Effector CD8-positive, alpha-beta T cell (primary cell): Measurements from ENCODE around the gene LGALS4.
A peak's percentile ranks its signal among the peaks of the same experiment; 100 is the strongest.
"Not testable (repeated sequence)": the region's sequence is repeated elsewhere in the genome, so short reads cannot be mapped to it uniquely, and the experiment has no call there.

Experiments used
- DNase-seq: peaks from one replicate; lab custom pipeline; 2025; lab: John Stamatoyannopoulos, UW

The LGALS4 gene

DNA sequence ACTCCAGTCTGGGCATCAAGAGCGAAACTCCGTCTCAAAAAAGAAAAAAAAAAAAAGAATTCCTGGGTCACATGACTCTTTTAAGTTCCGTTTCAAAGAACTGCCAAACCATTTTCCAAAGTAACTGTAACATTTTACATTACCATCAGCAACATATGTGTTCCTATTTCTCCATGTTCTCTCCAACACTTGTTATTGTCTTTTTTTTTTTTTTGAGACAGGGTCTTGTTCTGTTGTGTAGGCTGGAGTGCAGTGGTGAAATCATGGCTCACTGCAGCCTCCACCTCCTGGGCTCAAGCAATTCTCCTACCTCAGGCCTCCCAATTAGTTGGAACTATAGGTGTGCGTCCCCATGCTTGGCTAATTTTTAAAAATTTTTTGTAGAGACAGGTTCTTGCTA lies 17.2 kb downstream of the LGALS4 start:
- no peak for DNase-seq

DNA sequence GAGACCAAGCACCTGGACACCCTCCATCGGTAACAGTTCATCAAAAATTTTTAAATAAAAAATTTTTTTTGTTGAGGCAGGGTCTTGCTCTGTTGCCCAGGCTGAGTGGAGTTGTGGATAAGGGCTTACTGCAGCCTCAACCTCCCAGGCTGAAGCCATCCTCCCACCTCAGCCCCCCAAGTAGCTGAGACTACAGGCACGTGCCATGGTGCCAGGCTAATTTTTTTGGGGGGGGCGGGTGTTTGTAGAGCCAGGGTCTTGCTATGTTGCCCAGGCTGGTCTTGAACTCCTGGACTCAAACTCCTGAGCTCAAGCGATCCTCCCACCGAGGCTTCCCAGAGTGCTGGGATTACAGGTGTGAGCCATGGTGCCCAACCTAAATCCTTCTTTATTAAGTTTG lies 19.1 kb downstream of the LGALS4 start:
- no peak for DNase-seq

DNA sequence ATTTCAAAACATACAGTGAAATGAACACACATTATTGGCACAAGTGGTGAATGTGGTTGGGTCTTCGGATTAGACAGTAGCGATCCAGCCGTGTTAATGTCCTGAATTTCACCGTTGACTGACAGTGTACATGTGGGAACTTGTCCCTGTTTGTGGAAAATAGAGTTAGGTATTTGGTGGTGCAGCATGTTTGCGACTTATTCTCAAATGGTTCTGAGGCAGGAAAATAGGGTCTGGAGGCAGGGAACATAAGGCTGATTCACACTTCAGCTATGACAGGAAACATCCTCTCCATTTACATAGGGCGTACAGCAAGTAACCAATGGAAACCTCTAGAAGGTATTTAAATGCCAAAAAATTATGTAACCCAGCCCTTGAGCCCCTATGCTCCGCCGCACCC lies 19.6 kb downstream of the LGALS4 start:
- DNase-seq, result no peak

DNA sequence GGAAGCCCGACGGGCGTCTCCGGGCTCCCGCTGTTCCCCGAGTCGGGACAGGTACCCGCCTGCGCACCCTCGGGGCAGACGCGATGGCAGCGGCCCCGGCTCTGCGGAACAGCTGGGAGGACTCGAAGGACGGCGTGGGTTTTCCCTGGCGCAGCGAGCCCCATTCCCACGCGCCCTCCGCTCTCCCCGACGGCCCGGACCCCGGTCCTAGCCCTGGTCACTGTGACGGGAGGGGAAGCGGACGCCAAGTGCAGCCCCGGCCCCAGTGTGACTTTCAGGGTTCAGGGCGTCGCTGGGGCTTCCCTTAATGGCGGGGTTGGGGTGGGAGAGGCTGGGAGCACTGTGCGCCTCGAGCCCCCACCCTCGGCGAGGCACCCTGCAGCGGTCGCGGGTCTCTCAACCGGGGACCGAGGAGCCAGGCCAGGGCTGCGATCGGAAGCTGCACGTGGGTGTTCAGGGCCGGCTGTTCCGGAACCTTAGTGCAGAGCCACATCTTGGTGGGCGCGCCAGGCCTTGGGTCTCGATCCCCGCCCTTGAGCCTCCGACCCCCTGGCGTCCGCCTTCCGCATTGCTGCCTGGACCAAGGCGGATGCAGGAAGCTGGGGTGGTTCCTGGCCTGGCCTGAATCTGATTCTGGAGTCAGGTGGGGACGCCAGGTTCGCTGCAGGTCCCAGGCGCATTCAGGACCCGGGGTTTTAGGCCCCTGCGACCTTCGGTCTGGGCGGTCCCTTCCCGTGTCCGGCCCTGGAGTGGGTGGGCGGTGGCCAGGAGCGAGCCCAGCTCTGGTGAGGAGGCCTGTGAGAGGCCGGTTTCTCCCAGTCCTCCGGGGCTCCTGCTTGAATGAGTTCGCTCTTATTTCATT lies 20.3 kb downstream of the LGALS4 start:
- DNase-seq, result peak; percentile 17

DNA sequence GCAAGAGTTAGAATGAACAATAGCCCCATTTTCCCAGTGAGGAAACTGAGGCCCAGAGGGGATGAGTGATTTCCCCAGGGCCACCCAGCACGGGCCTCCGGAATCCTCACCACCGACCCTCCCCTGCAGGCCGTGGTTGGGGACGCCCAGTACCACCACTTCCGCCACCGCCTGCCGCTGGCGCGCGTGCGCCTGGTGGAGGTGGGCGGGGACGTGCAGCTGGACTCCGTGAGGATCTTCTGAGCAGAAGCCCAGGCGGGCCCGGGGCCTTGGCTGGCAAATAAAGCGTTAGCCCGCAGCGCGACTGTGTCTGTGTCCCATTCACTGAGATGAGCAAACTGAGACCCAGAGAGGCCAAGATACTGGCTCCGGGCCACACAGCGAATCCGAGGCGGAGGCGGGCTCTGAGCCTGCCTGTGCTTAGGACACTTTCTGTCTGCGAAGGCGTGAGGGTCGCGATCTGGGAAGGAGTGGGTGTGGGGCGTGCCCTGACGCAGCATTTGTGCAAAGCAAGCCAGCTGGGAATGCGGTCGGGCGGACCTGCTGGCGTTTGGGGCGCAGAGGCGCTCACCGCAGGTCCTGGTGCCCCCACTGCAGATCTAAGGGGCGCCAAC lies 21.2 kb downstream of the LGALS4 start:
- DNase-seq, result not testable (repeated sequence)

DNA sequence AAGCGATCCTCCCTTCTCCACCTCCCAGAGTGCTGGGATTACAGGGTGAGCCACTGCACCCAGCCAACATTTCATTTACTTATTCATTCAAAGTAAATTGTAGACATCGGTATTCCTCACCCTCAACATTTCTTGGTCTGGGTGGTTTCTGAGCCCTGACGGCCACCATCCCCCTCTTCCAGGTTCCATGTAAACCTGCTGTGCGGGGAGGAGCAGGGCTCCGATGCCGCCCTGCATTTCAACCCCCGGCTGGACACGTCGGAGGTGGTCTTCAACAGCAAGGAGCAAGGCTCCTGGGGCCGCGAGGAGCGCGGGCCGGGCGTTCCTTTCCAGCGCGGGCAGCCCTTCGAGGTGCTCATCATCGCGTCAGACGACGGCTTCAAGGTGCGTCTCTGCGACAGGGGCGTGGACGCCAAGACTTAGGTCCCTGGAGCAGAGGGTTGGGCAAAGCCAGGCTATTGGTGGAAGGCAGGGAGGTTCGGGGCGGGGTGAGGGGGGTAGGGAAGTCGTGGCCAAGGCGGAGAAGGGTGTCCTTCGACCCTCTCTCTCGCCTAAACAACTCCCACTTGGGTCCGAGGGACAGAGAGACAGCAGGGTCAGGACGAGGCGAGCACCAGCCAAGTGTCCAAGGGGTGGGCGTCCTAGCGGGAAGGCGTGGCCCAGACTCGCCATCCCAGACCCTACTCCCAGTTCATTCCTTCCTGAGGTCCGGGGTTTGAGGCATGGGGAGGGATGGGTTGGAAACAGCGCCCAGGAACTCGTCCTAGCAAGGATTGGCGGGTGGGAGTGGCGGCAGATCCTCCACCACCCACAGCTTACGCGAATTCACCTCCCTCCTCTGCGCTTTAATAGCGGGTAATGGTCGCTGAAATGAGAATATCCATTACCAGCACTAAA lies 22.0 kb downstream of the LGALS4 start:
- DNase-seq, result not testable (repeated sequence)

DNA sequence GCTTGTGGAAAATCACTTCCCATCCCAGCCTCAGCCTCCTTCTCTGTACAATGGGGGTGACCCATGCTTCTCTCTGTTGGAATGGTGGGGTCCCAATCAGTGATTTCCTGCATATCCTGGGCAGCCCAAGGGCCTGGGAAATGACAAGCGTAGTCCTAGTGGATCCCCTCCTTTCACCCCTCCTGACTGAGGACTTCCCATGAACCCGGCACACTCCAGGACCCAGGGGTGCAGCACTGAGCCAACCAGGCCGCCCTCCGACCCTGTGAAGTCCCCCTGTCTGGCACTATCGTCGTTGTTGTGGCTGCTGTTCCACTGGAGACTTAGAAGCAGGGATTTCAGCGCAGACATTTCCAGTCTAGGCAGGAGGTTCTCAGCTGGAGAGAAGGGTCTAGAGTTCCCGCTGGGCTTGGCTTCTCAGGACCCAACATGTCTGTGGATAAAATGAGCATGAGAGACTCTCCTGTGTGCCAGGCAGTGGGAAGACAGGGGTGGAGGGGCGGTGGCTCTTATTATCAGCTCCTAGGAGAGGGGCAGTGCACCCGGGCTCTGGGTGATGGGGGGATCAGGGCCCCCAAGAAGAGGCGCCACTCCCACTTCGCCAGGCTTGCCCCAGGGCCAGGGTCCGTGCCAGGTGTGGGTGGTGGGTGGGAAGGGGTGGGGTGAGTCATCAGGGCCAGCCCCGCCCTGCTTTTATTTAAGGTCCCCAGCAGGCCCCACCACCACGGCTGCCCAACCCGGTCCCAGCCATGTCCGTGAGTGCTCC lies 24.1 kb downstream of the LGALS4 start, which contains the start of gene LGALS7B:
LGALS7B (plus strand) TSS at position 723 of the 766 bp plus-strand sequence; CDS start at position 750, 27 bp downstream.
- DNase-seq, result no peak

DNA sequence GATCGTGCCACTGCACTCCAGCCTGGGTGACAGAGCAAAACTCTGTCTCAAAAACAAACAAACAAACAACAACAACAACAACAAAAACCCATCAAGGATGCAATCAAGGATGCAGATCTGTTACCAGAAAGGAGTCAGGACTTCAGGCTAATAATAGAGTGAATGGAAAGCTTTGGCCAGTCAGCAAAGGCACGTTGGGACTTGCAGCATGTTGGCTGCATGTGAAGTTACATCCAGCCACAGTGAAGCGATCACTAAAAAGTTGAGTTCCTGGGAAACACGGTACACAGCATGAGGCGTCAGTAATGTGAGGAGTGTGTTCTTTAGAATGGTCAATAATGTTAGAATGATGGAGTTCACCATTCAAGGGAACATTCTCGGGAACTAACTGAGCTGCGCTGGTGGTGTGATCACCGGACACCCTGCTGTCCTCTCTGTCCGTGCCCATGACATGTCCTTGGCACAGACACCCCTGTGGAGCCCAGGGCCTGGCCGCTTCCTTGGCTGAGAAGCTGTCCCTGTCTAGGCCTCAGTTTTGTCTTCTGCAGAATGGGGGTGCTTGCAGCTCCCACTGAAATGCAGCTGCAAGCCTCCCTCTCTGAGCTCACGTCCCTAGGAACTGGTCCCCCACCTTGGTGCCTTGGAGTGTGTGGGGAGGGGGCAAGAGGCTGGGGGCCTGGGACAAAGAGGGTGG lies 26.0 kb downstream of the LGALS4 start:
- no peak for DNase-seq

DNA sequence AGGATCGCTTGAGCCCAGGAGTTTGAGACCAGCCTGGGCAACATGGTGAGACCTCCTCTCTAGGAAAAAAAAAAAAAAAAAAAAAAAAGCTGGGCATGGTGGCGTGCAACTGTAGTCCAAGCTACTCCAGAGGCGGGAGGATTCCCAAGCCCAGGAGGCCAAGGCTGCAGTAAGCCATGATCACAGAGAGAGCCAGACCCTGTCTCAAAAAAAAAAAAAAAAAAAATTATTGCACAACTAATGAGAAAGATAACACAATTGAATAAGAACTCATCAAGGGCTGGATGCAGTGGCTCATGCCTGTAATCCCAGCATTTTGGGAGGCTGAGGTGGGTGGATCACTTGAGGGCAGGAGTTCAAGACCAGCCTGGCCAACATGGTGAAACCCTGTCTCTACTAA lies 26.7 kb downstream of the LGALS4 start:
- not testable (repeated sequence) for DNase-seq

DNA sequence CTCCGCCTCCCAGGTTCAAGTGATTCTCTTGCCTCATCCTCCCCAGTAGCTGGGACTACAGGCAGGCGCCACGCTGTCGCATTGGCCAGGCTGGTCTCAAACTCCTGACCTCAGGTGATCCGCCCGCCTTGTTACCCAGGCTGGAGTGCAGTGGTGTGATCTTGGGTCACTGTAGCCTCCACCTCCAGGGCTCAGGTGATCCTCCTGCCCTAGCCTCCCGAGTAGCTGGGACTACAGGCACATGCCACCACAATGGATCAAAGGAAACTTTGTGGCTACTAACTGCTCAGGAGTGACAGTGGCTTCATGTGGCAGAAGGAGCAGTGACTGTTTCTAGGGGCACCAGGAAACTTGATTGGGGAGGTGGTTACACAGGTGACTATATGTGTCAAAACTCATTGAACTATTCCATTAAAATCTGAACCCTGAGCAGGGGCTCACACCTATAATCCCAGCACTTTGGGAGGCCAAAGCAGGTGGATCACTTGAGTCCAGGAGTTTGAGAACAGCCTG lies 27.5 kb downstream of the LGALS4 start:
- DNase-seq, result no peak

DNA sequence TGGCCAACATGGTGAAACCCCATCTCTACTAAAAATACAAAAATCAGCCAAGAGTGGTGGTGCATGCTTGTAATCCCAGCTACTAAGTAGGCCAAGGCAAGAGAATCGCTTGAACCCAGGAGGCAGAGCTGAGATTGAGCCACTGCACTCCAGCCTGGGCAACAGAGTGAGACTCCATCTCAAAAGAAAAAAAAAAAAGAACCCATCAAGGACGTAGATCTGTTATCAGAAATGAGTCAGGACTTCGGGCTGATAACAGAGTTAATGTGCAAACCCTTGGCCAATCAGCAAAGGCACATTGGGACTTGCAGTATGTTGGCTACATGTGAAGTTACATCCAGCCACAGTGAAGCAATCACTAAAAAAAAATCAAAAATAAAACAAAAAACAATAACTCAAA lies 28.5 kb downstream of the LGALS4 start:
- no peak for DNase-seq

DNA sequence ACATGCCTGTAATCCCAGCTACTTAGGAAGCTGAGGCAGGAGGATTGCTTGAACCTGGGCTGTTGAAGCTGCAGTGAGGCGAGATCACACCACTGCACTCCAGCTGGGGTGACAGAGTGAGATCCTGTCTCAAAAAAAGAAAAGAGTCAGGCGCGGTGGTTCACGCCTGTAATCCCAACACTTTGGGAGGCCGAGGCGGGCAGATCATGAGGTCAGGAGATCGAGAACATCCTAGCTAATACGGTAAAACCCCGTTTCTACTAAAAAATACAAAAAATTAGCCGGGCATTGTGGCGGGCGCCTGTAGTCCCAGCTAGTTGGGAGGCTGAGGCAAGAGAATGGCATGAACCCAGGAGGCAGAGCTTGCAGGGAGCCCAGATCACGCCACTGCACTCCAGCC lies 30.5 kb downstream of the LGALS4 start:
- DNase-seq, result not testable (repeated sequence)

DNA sequence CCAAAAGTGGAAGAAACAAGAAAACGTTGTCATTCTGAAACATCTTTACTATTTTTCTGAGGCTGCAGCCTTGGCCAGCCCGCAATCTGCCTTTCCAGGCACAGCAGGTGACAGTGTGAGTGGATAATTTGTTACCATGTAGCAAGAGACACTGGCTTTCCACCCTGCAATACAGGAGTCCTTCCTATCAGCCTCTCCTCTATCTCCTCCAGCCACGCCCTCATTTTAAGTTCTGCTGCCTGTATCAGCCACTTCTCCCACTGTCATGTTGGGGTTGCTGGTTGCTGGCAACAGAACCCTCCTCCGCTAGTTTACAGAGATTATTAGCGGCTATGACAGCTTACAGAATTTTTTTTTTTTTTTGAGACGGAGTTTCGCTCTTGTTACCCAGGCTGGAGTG lies 31.7 kb downstream of the LGALS4 start:
- no peak for DNase-seq

DNA sequence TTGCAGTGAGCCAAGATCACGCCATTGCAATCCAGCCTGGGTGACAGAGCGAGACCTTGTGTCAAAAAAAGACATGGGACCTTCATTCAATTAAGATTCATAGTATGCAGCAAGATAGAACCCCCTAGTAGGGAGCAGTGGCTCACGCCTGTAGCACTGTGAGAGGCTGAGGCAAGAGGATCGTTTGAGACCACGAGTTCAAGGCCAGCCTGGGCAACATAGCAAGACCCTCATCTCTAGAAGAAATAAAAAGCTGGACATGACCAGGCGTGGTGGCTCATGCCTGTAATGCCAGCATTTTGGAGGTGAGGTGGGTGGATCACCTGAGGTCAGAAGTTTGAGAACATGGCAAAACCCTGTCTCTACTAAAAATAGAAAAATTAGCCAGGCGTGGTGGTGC lies 32.3 kb downstream of the LGALS4 start:
- DNase-seq, result no peak

DNA sequence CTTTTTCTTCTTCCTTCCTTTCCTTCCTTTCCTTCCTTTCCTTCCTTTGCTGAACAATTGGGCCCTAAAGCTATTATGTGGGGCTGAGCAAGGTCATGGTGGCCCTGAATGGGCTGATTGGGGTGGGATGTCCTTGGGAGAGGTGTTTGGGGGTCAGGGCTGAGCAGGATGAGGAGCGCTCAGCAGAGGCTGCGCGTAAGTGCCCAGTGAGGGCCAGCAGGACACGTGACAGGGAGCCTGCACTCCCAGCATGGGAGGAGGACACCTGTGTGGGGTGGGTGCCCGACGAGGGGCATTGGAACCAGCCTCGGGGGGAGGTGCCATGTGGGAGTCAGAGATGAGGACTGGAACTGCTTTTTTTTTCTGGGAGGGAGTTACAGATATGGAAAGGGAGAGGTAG lies 34.0 kb downstream of the LGALS4 start:
- no peak for DNase-seq

DNA sequence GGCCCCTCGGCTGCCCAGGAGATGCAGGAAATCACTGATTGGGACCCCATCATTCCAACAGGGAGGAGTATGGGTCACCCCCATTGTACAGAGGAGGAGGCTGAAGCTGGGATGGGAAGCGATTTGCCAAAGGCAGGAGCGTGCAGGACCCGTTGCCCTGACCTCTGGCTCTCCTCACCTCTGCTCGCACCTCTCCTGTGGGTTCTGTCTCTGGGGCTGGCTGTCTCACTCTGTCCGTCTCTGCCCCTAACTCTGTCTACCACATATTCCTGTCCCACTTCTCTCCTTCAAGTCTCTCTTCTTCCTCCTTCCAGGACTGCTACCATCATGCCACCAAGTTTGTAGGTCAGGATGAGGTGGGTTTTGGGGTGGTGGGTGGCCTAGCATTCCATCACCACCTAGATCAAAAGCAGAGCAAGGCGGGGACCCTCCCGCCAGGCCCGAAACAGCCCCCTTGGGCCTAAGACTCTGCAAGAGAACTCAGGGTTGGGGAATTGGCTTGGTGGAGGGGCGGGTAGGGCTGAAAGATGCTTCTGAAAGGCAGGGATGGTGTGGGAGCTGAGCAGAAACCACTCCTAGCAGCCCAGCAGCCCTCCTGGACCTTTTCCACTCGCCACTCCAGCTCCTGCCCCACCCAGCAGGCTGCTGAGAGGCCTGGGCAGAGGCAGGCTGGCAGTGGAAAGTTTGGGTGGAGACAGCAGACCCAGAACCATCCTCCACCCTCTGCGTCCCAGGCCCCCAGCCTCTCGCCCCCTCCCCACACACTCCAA lies 38.4 kb downstream of the LGALS4 start:
- no peak for DNase-seq

DNA sequence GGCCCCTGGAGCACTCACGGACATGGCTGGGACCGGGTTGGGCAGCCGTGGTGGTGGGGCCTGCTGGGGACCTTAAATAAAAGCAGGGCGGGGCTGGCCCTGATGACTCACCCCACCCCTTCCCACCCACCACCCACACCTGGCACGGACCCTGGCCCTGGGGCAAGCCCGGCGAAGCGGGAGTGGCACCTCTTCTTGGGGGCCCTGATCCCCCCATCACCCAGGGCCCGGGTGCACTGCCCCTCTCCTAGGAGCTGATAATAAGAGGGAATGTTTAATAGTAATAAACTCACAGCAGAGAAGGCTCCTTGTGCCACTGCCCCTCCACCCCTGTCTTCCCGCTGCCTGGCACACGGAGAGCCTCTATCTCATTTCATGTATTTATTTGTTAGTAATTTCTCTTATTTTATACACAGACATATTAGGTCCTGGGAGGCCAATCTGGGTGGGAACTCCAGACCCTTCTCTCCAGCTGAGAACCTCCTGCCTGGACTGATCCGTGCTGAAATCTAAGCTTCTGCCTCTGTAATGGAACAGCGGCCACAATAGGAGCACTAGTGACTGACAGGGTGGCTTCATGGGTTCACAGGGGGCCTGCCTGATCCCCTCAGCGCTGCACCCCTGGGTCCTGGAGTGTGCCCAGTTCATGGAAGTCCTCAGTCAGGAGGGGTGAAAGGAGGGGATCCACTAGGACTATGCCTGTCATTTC lies 39.1 kb downstream of the LGALS4 start, which contains the start of gene LGALS7:
LGALS7 (minus strand) TSS at position 49 of the 709 bp plus-strand sequence; CDS start at position 24, 25 bp downstream.
- DNase-seq, result no peak

DNA sequence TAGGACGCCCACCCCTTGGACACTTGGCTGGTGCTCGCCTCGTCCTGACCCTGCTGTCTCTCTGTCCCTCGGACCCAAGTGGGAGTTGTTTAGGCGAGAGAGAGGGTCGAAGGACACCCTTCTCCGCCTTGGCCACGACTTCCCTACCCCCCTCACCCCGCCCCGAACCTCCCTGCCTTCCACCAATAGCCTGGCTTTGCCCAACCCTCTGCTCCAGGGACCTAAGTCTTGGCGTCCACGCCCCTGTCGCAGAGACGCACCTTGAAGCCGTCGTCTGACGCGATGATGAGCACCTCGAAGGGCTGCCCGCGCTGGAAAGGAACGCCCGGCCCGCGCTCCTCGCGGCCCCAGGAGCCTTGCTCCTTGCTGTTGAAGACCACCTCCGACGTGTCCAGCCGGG lies 41.2 kb downstream of the LGALS4 start:
- not testable (repeated sequence) for DNase-seq

DNA sequence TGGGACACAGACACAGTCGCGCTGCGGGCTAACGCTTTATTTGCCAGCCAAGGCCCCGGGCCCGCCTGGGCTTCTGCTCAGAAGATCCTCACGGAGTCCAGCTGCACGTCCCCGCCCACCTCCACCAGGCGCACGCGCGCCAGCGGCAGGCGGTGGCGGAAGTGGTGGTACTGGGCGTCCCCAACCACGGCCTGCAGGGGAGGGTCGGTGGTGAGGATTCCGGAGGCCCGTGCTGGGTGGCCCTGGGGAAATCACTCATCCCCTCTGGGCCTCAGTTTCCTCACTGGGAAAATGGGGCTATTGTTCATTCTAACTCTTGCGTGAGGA lies 41.8 kb downstream of the LGALS4 start:
- not testable (repeated sequence) for DNase-seq
